ENCODE data around the gene PHLPP2. TPM values are rescaled to one million over a fixed set of nuclear protein-coding genes. Genes with fewer than 3 reads are reported as not detected.

Gene PHLPP2
- total RNA-seq, 2 experiments from 2014 or later, result 6.7 to 14.8 TPM

- ChIA-PET CTCF (ENCODE audit: unreplicated experiment) (no interaction called here), POLR2A (interaction anchor here (0.5 to 1.6 kb wide), 4 partner anchors 8 to 102 kb away, joined by 3 to 5 read pairs (median 4); no protein-coding TSS in a partner anchor)
- Histone ChIP-seq H3K9me3 (ENCODE audit: low read length) (no peaks in the 10 kb centered on the region), H3K36me3 (ENCODE audit: insufficient read depth, low read length) (peaks cover 8% of the 10 kb centered on the region), H2AFZ (ENCODE audit: low read length) (no peak overlapping the region), H3K4me3 (ENCODE audit: low read depth, low read length, poor library complexity, severe bottlenecking) (no peak overlapping the region), H3K9me2 (ENCODE audit: insufficient read depth, low read length) (no peaks in the 10 kb centered on the region), H3K4me2 (ENCODE audit: low read length) (no peak overlapping the region), H3K79me2 (ENCODE audit: insufficient read depth, low read depth, low read length) (no peaks in the 10 kb centered on the region), H4K20me1 (ENCODE audit: insufficient read depth, low read length) (no peaks in the 10 kb centered on the region), H3K4me1 (ENCODE audit: insufficient read depth, low read length, poor library complexity, severe bottlenecking) (peaks cover 30% of the 10 kb centered on the region), H3K27ac (ENCODE audit: low read depth, low read length, poor library complexity, severe bottlenecking) (no peak overlapping the region)
- TF ChIP-seq CTCF (conservative IDR thresholded peaks at IDR 0.05; ENCODE audit: low read length), result no peak
- TF ChIP-seq EZH2phosphoT487 (IDR thresholded peaks at IDR 0.05; ENCODE audit: borderline replicate concordance, low read depth, low read length), result no peak
- DNase-seq (ENCODE audit: low spot score), result no peak
- intact Hi-C loops (cut with micrococcal nuclease; ENCODE audit: unreplicated experiment), result no loop called here
- BruUV-seq (replicated peaks), result no TSS peak
These were observed 15.2 kb downstream of the PHLPP2 start for GRCh38 chr16:71709229-71709781.

- no peak overlapping the region for H3K4me2 ChIP-seq (ENCODE audit: low read length)
- no peaks in the 10 kb centered on the region for H3K9me3 ChIP-seq (ENCODE audit: low read length)
- no peak overlapping the region for H2AFZ ChIP-seq (ENCODE audit: low read length)
- H3K9me2 ChIP-seq (ENCODE audit: insufficient read depth, low read length), result no peaks in the 10 kb centered on the region
- H3K4me1 ChIP-seq (ENCODE audit: insufficient read depth, low read length, poor library complexity, severe bottlenecking), result peaks cover 31% of the 10 kb centered on the region
- CTCF ChIA-PET (ENCODE audit: unreplicated experiment), result no interaction called here
- H3K79me2 ChIP-seq (ENCODE audit: insufficient read depth, low read depth, low read length), result no peaks in the 10 kb centered on the region
- H3K4me3 ChIP-seq (ENCODE audit: low read depth, low read length, poor library complexity, severe bottlenecking), result no peak overlapping the region
- no peaks in the 10 kb centered on the region for H4K20me1 ChIP-seq (ENCODE audit: insufficient read depth, low read length)
- H3K27ac ChIP-seq (ENCODE audit: low read depth, low read length, poor library complexity, severe bottlenecking), result no peak overlapping the region
- POLR2A ChIA-PET, result interaction anchor here (0.6 to 1.6 kb wide), 6 partner anchors 9 to 103 kb away, joined by 3 to 5 read pairs (median 3); no protein-coding TSS in a partner anchor
- peaks cover 6% of the 10 kb centered on the region; the same call in 1 of the 2 replicates for H3K36me3 ChIP-seq (ENCODE audit: insufficient read depth, low read length)
- no TSS peak for BruUV-seq (replicated peaks)
- intact Hi-C loops (cut with micrococcal nuclease; ENCODE audit: unreplicated experiment), result no loop called here
- no peak for DNase-seq (ENCODE audit: low spot score)
- TF ChIP-seq CTCF (conservative IDR thresholded peaks at IDR 0.05; ENCODE audit: low read length) (no peak), EZH2phosphoT487 (IDR thresholded peaks at IDR 0.05; ENCODE audit: borderline replicate concordance, low read depth, low read length) (no peak)
These were observed 15.8 kb downstream of the PHLPP2 start for GRCh38 chr16:71708696-71709095.

GRCh38 chr16:71707199-71707598 is 17.3 kb downstream of the PHLPP2 start:
- ChIA-PET CTCF (ENCODE audit: unreplicated experiment) (no interaction called here), POLR2A (interaction anchor here (0.6 to 1.1 kb wide), 3 partner anchors 10 to 130 kb away, joined by 3 to 5 read pairs (median 3); no protein-coding TSS in a partner anchor)
- peaks cover under 1% of the 10 kb centered on the region; the same call in 1 of the 2 replicates for H3K36me3 ChIP-seq (ENCODE audit: insufficient read depth, low read length)
- no peak overlapping the region for H3K4me3 ChIP-seq (ENCODE audit: low read depth, low read length, poor library complexity, severe bottlenecking)
- intact Hi-C loops (cut with micrococcal nuclease; ENCODE audit: unreplicated experiment), result loop anchor here (2.0 kb wide), 1 partner anchor 16 kb away; no protein-coding TSS in a partner anchor
- no peaks in the 10 kb centered on the region for H4K20me1 ChIP-seq (ENCODE audit: insufficient read depth, low read length)
- peaks cover 24% of the 10 kb centered on the region for H3K4me1 ChIP-seq (ENCODE audit: insufficient read depth, low read length, poor library complexity, severe bottlenecking)
- no TSS peak for BruUV-seq (replicated peaks)
- peak overlapping the region; percentile 23 for H3K27ac ChIP-seq (ENCODE audit: low read depth, low read length, poor library complexity, severe bottlenecking)
- H3K4me2 ChIP-seq (ENCODE audit: low read length), result peak overlapping the region; percentile 21
- TF ChIP-seq CTCF (conservative IDR thresholded peaks at IDR 0.05; ENCODE audit: low read length) (no peak), EZH2phosphoT487 (IDR thresholded peaks at IDR 0.05; ENCODE audit: borderline replicate concordance, low read depth, low read length) (no peak)
- no peaks in the 10 kb centered on the region for H3K9me2 ChIP-seq (ENCODE audit: insufficient read depth, low read length)
- no peak overlapping the region for H2AFZ ChIP-seq (ENCODE audit: low read length)
- no peak for DNase-seq (ENCODE audit: low spot score)
- no peaks in the 10 kb centered on the region for H3K79me2 ChIP-seq (ENCODE audit: insufficient read depth, low read depth, low read length)
- no peaks in the 10 kb centered on the region for H3K9me3 ChIP-seq (ENCODE audit: low read length)
